AG04450 (cell line): ENCODE measurements around the gene HS6ST2. TPM values are rescaled to one million over a fixed set of nuclear protein-coding genes. Genes with fewer than 3 reads are reported as not detected.

Experiments used
- CTCF ChIA-PET: fragments of 300-600, 350-600 bp; formaldehyde crosslinking; extraction: SDS; loops from one replicate; lab custom pipeline; 2022; ENCODE audit warnings: antibody characterized with exemption, inconsistent platforms; lab: Charles Lee
- POLR2A ChIA-PET: fragments of 350-600 bp; formaldehyde crosslinking; extraction: SDS; loops from one replicate; lab custom pipeline; 2021; ENCODE audit warnings: antibody characterized with exemption, inconsistent platforms; lab: Yijun Ruan, JAX
- DNase-seq: peaks from one replicate; pipeline ENCODE4 v3.0.0-alpha.2; 2011; ENCODE audit warnings: low read depth, low spot score
- H3K27ac ChIP-seq: one replicate; pipeline ENCODE4 v1.5.1; 2012; ENCODE audit warnings: low read depth, low read length, control low read depth
- H3K27me3 ChIP-seq: one replicate; pipeline ENCODE4 v1.6.0; 2012; ENCODE audit warnings: low read length; ENCODE audit not compliant: control insufficient read depth, insufficient read depth
- H3K4me3 ChIP-seq: 2 replicates; pipeline ENCODE4 v1.5.1; 2011; ENCODE audit warnings: mild to moderate bottlenecking, low read depth, low read length, control low read depth
- H3K9me3 ChIP-seq: 2 replicates; pipeline ENCODE4 v1.5.1; 2012; ENCODE audit warnings: low read length; ENCODE audit not compliant: control insufficient read depth, insufficient read depth
- CTCF ChIP-seq: IDR thresholded peaks from 2 replicates; pipeline ENCODE4 v1.5.1; 2011; ENCODE audit warnings: low read depth, low read length, control low read depth, inconsistent platforms
- polyA plus RNA-seq: library from polyadenylated mRNA; depleted of rRNA; stranded (reverse); fragments of >200 nt; gene quantifications from 2 replicates; pipeline ENCODE4 v1.2.3, GENCODE V29; 2011

HS6ST2 gene
- polyA plus RNA-seq, 1 experiment, result not detected

GRCh38 chrX:132730266-132730665, 228.2 kb downstream of the HS6ST2 start:
- no peak overlapping the region for H3K27ac ChIP-seq
- no peaks in the 10 kb centered on the region for H3K27me3 ChIP-seq
- ChIA-PET POLR2A (no interaction called here), CTCF (no interaction called here)
- TF ChIP-seq CTCF, result no peak
- H3K9me3 ChIP-seq, result no peaks in the 10 kb centered on the region
- H3K4me3 ChIP-seq, result no peak overlapping the region
- no peak for DNase-seq

GRCh38 chrX:132728296-132728695, 230.1 kb downstream of the HS6ST2 start:
- DNase-seq, result no peak
- Histone ChIP-seq H3K9me3 (no peaks in the 10 kb centered on the region), H3K4me3 (no peak overlapping the region), H3K27me3 (no peaks in the 10 kb centered on the region), H3K27ac (no peak overlapping the region)
- POLR2A ChIA-PET, result no interaction called here
- CTCF ChIA-PET, result no interaction called here
- no peak for TF ChIP-seq CTCF

GRCh38 chrX:132718431-132718958, 239.9 kb downstream of the HS6ST2 start:
- CTCF ChIA-PET, result interaction anchor here (0.7 kb wide), 1 partner anchor 51 kb away, joined by 3 read pairs; no protein-coding TSS in a partner anchor
- POLR2A ChIA-PET, result no interaction called here
- Histone ChIP-seq H3K4me3 (no peak overlapping the region), H3K27me3 (no peaks in the 10 kb centered on the region), H3K9me3 (no peaks in the 10 kb centered on the region), H3K27ac (no peak overlapping the region)
- no peak for DNase-seq
- TF ChIP-seq CTCF, result no peak

- Histone ChIP-seq H3K27ac (no peak overlapping the region), H3K4me3 (no peak overlapping the region), H3K27me3 (no peaks in the 10 kb centered on the region), H3K9me3 (no peaks in the 10 kb centered on the region)
- POLR2A ChIA-PET, result no interaction called here
- CTCF ChIA-PET, result no interaction called here
- DNase-seq, result no peak
- TF ChIP-seq CTCF, result peak; percentile 10; the same call in 1 of the 2 replicates
Observed at GRCh38 chrX:132716006-132716405, 242.4 kb downstream of the HS6ST2 start.

GRCh38 chrX:132714913-132715312, 243.5 kb downstream of the HS6ST2 start:
- ChIA-PET CTCF (no interaction called here), POLR2A (no interaction called here)
- no peak for DNase-seq
- H3K27me3 ChIP-seq, result no peaks in the 10 kb centered on the region
- no peak overlapping the region for H3K27ac ChIP-seq
- no peak overlapping the region for H3K4me3 ChIP-seq
- no peak for TF ChIP-seq CTCF
- no peaks in the 10 kb centered on the region for H3K9me3 ChIP-seq
